K562 (cell line): ENCODE data around the gene ITGAE. TPM values are rescaled to one million over a fixed set of nuclear protein-coding genes. Genes with fewer than 3 reads are reported as not detected.

Experiments
- ATAC-seq: fragments of 200-7000 bp; cut with Tn5 transposase; 3 replicates; pipeline ENCODE4 v1.9.1; 2020; ENCODE audit warnings: moderate library complexity
- BruUV-seq: library from RNA; stranded (reverse); fragments of 400-500 nt; replicated peaks from 2 replicates; lab custom pipeline; 2021; lab: Mats Ljungman, UMichigan
- CTCF ChIA-PET: fragments of 300-600 bp; formaldehyde crosslinking; extraction: SDS; loops from one replicate; lab custom pipeline; 2021; ENCODE audit warnings: low intra/inter-chr PET ratio; lab: Yijun Ruan, JAX
- POLR2A ChIA-PET: fragments of 300-600, 350-650 bp; sonication (Branson Sonifier 250); formaldehyde crosslinking; extraction: SDS; loops from one replicate; lab custom pipeline; 2021; ENCODE audit warnings: antibody characterized with exemption, inconsistent platforms; lab: Yijun Ruan, JAX
- DNase-seq, 4 experiments: peaks; one replicate each; pipeline versions ENCODE4 v3.0.0 to v3.0.0-alpha.2; 2011 to 2018; ENCODE audit warnings: low spot score in 3 of 4, mixed read lengths in 3 of 4; ENCODE audit errors: extremely low read depth in 1 of 4
- FAIRE-seq: peaks from 2 replicates; lab custom pipeline; 2011; peaks lifted over from hg19 to GRCh38; lab: Jason Lieb, UNC
- H2AFZ ChIP-seq: 2 replicates; pipeline ENCODE4 v1.6.0; 2011; ENCODE audit warnings: low read depth, low read length, control low read depth, inconsistent platforms
- H3K27ac ChIP-seq: fragments of 200-600 bp; 3 replicates; pipeline ENCODE4 v1.8.0; 2011; ENCODE audit warnings: low read depth, mild to moderate bottlenecking, control low read depth, inconsistent platforms, low read length, moderate library complexity, mixed read lengths; ENCODE audit errors: extremely low read depth
- H3K27me3 ChIP-seq, 2 experiments: fragments of 300-600 bp in 1 of 2; 2 replicates in 1 of 2; 3 replicates in 1 of 2; pipeline versions ENCODE4 v1.6.0 to v1.8.0; 2011; ENCODE audit warnings: inconsistent platforms in 2 of 2, low read length in 2 of 2, mild to moderate bottlenecking in 1 of 2, mixed read lengths in 1 of 2, moderate library complexity in 1 of 2; ENCODE audit not compliant: control insufficient read depth in 2 of 2, insufficient read depth in 2 of 2
- H3K36me3 ChIP-seq: fragments of 300-600 bp; 3 replicates; pipeline ENCODE4 v1.8.0; 2011; ENCODE audit warnings: mild to moderate bottlenecking, low read length, inconsistent platforms; ENCODE audit not compliant: control insufficient read depth, insufficient read depth
- H3K4me1 ChIP-seq, 2 experiments: fragments of 200-600 bp in 1 of 2; replicated peaks in 1 of 2; 2 replicates in 1 of 2; 3 replicates in 1 of 2; pipeline versions ENCODE4 v1.5.1 to v1.8.0; 2011; ENCODE audit warnings: inconsistent platforms in 2 of 2, low read length in 2 of 2, mild to moderate bottlenecking in 1 of 2, mixed read lengths in 1 of 2, moderate library complexity in 1 of 2; ENCODE audit not compliant: control insufficient read depth in 2 of 2, insufficient read depth in 2 of 2
- H3K4me2 ChIP-seq: 2 replicates; pipeline ENCODE4 v1.6.1; 2011; ENCODE audit warnings: low read length, control low read depth, inconsistent platforms, mixed read lengths; ENCODE audit not compliant: insufficient read depth
- H3K4me3 ChIP-seq: fragments of 200-600 bp; sonication (generic), shearing (Covaris generic); 2 replicates; pipeline ENCODE4 v1.5.1; 2016; ENCODE audit warnings: control low read depth, inconsistent platforms
- H3K79me2 ChIP-seq: fragments of 200-600 bp; 3 replicates; pipeline ENCODE4 v1.8.0; 2011; ENCODE audit warnings: low read length, inconsistent platforms; ENCODE audit not compliant: control insufficient read depth, insufficient read depth
- H3K9ac ChIP-seq, 2 experiments: 2 replicates each; pipeline versions ENCODE4 v1.6.0 to v1.6.1; 2011; ENCODE audit warnings: low read depth in 2 of 2, low read length in 2 of 2, control low read depth in 1 of 2, inconsistent platforms in 1 of 2, mild to moderate bottlenecking in 1 of 2, mixed read lengths in 1 of 2; ENCODE audit not compliant: insufficient read depth in 1 of 2
- H3K9me1 ChIP-seq: one replicate; pipeline ENCODE4 v1.6.0; 2011; ENCODE audit warnings: inconsistent platforms, mild to moderate bottlenecking, low read length, moderate library complexity; ENCODE audit not compliant: control insufficient read depth, insufficient read depth
- H3K9me3 ChIP-seq: replicated peaks from 2 replicates; pipeline ENCODE4 v1.5.1; 2011; ENCODE audit warnings: low read depth, low read length, inconsistent platforms; ENCODE audit not compliant: control insufficient read depth, insufficient read depth
- H4K20me1 ChIP-seq: replicated peaks from 2 replicates; pipeline ENCODE4 v1.6.1; 2011; ENCODE audit warnings: low read length, inconsistent platforms, mixed read lengths; ENCODE audit not compliant: control insufficient read depth, insufficient read depth
- C11orf30 ChIP-seq: fragments of 450-650 bp; IDR thresholded peaks from 2 replicates; pipeline ENCODE4 v1.6.1; 2016; ENCODE audit warnings: low read depth, mild to moderate bottlenecking
- CHCHD3 ChIP-seq: fragments of 250-450 bp; sonication (Bioruptor Pico); IDR thresholded peaks from 2 replicates; pipeline ENCODE4 v2.1.2; 2022; ENCODE audit warnings: mild to moderate bottlenecking
- CREB1 ChIP-seq, 2 experiments: sonication (generic) in 1 of 2; formaldehyde crosslinking in 1 of 2; IDR thresholded peaks; 2 replicates each; pipeline versions ENCODE4 v1.6.1 to v1.8.0; 2012 to 2022; ENCODE audit warnings: inconsistent platforms in 1 of 2, mild to moderate bottlenecking in 1 of 2, missing genetic modification reagents in 1 of 2, moderate library complexity in 1 of 2
- NR2C1 ChIP-seq, 2 experiments: fragments of 450-650 bp; IDR thresholded peaks; 2 replicates each; pipeline ENCODE4 v1.6.1; 2017; ENCODE audit warnings: mild to moderate bottlenecking in 2 of 2, antibody characterized with exemption in 1 of 2, inconsistent platforms in 1 of 2, missing compliant biosample characterization in 1 of 2, missing genetic modification characterization in 1 of 2
- PHF21A ChIP-seq: fragments of 450-650 bp; IDR thresholded peaks from 2 replicates; pipeline ENCODE4 v1.6.1; 2017; ENCODE audit warnings: low read depth, borderline replicate concordance
- POLR2A ChIP-seq: fragments of 450-650 bp; conservative IDR thresholded peaks from 2 replicates; pipeline ENCODE4 v1.6.1; 2016
- PURB ChIP-seq: sonication (generic); formaldehyde crosslinking; IDR thresholded peaks from 2 replicates; pipeline ENCODE4 v1.9.0; 2021; ENCODE audit warnings: low read depth, mild to moderate bottlenecking, missing genetic modification reagents
- RAD21 ChIP-seq, 2 experiments: fragments of 250-450 bp in 1 of 2; fragments of 450-650 bp in 1 of 2; sonication (Bioruptor Pico) in 1 of 2; formaldehyde crosslinking in 1 of 2; IDR thresholded peaks in 1 of 2; conservative IDR thresholded peaks in 1 of 2; 2 replicates each; pipeline versions ENCODE4 v1.4.0 to v1.8.0; 2020 to 2022; ENCODE audit warnings: mild to moderate bottlenecking in 2 of 2, moderate library complexity in 1 of 2
- SAFB2 ChIP-seq: fragments of 200-400 bp; formaldehyde crosslinking; IDR thresholded peaks from 2 replicates; pipeline ENCODE4 v1.6.1; 2018; ENCODE audit warnings: borderline replicate concordance, low read length, low read depth, moderate library complexity; ENCODE audit not compliant: severe bottlenecking
- SAP30 ChIP-seq: fragments of 200-600 bp; sonication (generic); IDR thresholded peaks from 2 replicates; pipeline ENCODE4 v1.6.1; 2012; ENCODE audit warnings: borderline replicate concordance, low read depth, mild to moderate bottlenecking, moderate library complexity, low read length, control low read depth, inconsistent platforms; ENCODE audit not compliant: insufficient read depth, poor library complexity, severe bottlenecking
- VEZF1 ChIP-seq: fragments of 200-800 bp; sonication (Bioruptor generic); IDR thresholded peaks from 2 replicates; pipeline ENCODE4 v1.6.1; 2017; ENCODE audit warnings: missing genetic modification characterization, missing compliant biosample characterization
- ZNF41 ChIP-seq: fragments of 250-450 bp; sonication (Bioruptor Pico); conservative IDR thresholded peaks from 2 replicates; pipeline ENCODE4 v1.4.0; 2020; ENCODE audit warnings: mild to moderate bottlenecking
- ZNF507 ChIP-seq: conservative IDR thresholded peaks from 2 replicates; pipeline ENCODE4 v1.6.1; 2017; ENCODE audit warnings: missing genetic modification characterization, missing compliant biosample characterization
- WGBS: fragments of 100-300 bp; shearing (Covaris generic); methylation state at CpG from one replicate; pipeline ENCODE4 v1.1.6; 2016; ENCODE audit warnings: low coverage, mixed read lengths; ENCODE audit not compliant: insufficient coverage; ENCODE audit errors: missing lambda C conversion rate; 5-methylcytosine and 5-hydroxymethylcytosine counted together
- in situ Hi-C: fragments of 300-500 bp; cut with MboI; formaldehyde crosslinking; loops from 4 replicates; pipeline ENCODE4 v1.15.0; 2018; ENCODE audit warnings: inconsistent platforms, mixed read lengths
- intact Hi-C: fragments of 100-400 bp; cut with micrococcal nuclease; formaldehyde crosslinking; loops from 2 replicates; pipeline ENCODE4 v1.14.2; 2022
- polyA plus RNA-seq, 8 experiments: library from polyadenylated mRNA; depleted of rRNA in 4 of 8; stranded (reverse) in 5 of 8; unstranded in 3 of 8; fragments of >200 nt; fragmentation: Nextera tagmentation in 2 of 8; fragmentation: Illumina TruSeq in 1 of 8; extraction: Ambion mirVana in 2 of 8; extraction: Trizol in 1 of 8; gene quantifications; 2 replicates each; pipeline versions ENCODE4 v1.2.1 to v1.2.3, GENCODE V29; 2011 to 2014; ENCODE audit warnings: inconsistent platforms in 1 of 8, missing spikeins in 1 of 8
- total RNA-seq, 7 experiments: library from RNA; depleted of rRNA in 6 of 7; stranded (reverse); fragments of >200 nt in 6 of 7; fragmentation: Illumina TruSeq in 2 of 7; extraction: Trizol in 2 of 7; gene quantifications; 2 replicates each; pipeline versions ENCODE4 v1.2.1 to v1.2.3, GENCODE V29; 2011 to 2021; ENCODE audit warnings: low replicate concordance in 1 of 7

ITGAE gene
- total and polyA plus RNA-seq, 9 of the 15 experiments (the other 6 are each of a cell fraction or from before 2014, with no cell fraction given), result 14.8 to 160 (median 27.0) TPM

GRCh38 chr17:3753624-3754023 is 47.4 kb downstream of the ITGAE start:
- no TSS peak for BruUV-seq
- in situ Hi-C loops (no loop called here), intact Hi-C loops (no loop called here)
- ChIA-PET POLR2A (interaction anchor here (0.6 kb wide), 1 partner anchor 18 kb away, joined by 4 read pairs; no protein-coding TSS in a partner anchor), CTCF (no interaction called here)
- peaks cover 2% of the 10 kb centered on the region for H3K9me1 ChIP-seq
- no peak overlapping the region; a peak in 1 of 4 replicates for H3K9ac ChIP-seq
- WGBS, result 30% methylated on average over 8 of the region's 12 CpGs
- FAIRE-seq (no peak), DNase-seq (no peak), ATAC-seq (no peak)
- H3K36me3 ChIP-seq, result no peaks in the 10 kb centered on the region
- H3K27me3 ChIP-seq, result peaks cover 0 to 21% of the 10 kb centered on the region in 2 experiments; a peak in 3 of 5 replicates
- H3K4me1 ChIP-seq, result peaks cover 0 to 25% of the 10 kb centered on the region in 2 experiments; a peak in 3 of 5 replicates
- no peaks in the 10 kb centered on the region for H3K79me2 ChIP-seq
- no peak overlapping the region for H3K4me3 ChIP-seq
- H3K9me3 ChIP-seq, result no peaks in the 10 kb centered on the region
- no peak for TF ChIP-seq CHCHD3 (CRISPR knock-in tag)
- no peak for TF ChIP-seq POLR2A
- no peak for TF ChIP-seq SAP30
- TF ChIP-seq CREB1 (IDR thresholded peaks at IDR 0.05), result no peak
- no peak for TF ChIP-seq CREB1 (CRISPR knock-in tag; IDR thresholded peaks at IDR 0.05)
- no peak for TF ChIP-seq ZNF41 (CRISPR knock-in tag)
- no peak for TF ChIP-seq PURB (CRISPR knock-in tag)
- no peak for TF ChIP-seq VEZF1
- TF ChIP-seq ZNF507, result no peak
- TF ChIP-seq NR2C1 (IDR thresholded peaks at IDR 0.05), result no peak
- TF ChIP-seq NR2C1 (tag; IDR thresholded peaks at IDR 0.05), result no peak
- TF ChIP-seq C11orf30, result no peak
- TF ChIP-seq RAD21 (CRISPR knock-in tag; conservative IDR thresholded peaks at IDR 0.05 in 1 of 2, IDR thresholded peaks at IDR 0.05 in 1 of 2), result no peak
- TF ChIP-seq SAFB2, result no peak
- no peak for TF ChIP-seq PHF21A
- H4K20me1 ChIP-seq, result no peaks in the 10 kb centered on the region
- H3K4me2 ChIP-seq, result no peak overlapping the region
- H3K27ac ChIP-seq, result no peak overlapping the region
- no peak overlapping the region for H2AFZ ChIP-seq
